Airway epithelial cell (primary cell): Measurements from ENCODE around the gene BMPR1B. TPM values are rescaled to one million over a fixed set of nuclear protein-coding genes. Genes with fewer than 3 reads are reported as not detected.

Source experiments
- total RNA-seq: library from RNA; depleted of rRNA; stranded (reverse); fragments of >200 nt; gene quantifications from 2 replicates; pipeline ENCODE4 v1.2.3, GENCODE V29; 2015

BMPR1B gene
- total RNA-seq = 3.5 and 5.2 TPM in 2 replicates

GRCh38 chr4:94757192-94758140 lies at the start of gene BMPR1B:
TSS of gene BMPR1B (plus strand) at chr4:94757955. CDS start at chr4:95104425, 346,470 bp downstream.

